ENCODE measurements around the gene ASPG. TPM values are rescaled to one million over a fixed set of nuclear protein-coding genes. Genes with fewer than 3 reads are reported as not detected.

The ASPG gene
- total RNA-seq, 1 experiment from 2014 or later: 0.17 TPM

DNA sequence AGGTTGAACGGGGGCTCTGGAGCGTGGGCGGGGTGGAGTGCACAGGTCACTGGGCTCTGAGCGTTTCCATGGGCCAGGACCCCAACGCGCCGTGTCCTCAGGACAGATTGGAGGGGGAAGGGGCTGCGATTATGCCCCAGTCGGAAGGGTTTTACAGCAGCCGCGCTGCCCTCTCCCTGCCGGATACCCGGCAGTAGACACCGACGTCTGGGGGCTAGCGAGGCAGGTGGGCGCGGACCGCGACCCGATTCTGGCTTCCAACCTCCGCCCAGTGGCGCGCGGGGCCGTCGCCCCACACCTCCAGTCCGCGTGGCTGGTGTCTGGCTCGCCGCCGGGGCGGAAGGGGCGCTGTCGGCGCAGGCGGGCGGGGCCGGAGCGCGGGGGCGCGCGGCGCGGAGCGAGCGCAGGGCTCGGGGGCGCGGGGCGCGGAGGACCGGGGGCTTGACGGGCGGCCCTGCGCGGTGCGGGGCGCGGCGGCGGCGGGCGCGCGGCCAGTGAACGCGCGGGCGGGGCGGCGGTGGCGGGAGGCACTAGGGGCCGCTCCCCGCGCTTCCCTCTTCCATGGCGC lies 50.5 kb downstream of the ASPG start:
- Histone ChIP-seq H3K27me3 (ENCODE audit: control insufficient read depth, insufficient read depth, low read length) (peaks cover 31% of the 10 kb centered on the region), H3K4me3 (ENCODE audit: insufficient read depth, low read depth, low read length) (peak overlapping the region; percentile 48)

DNA sequence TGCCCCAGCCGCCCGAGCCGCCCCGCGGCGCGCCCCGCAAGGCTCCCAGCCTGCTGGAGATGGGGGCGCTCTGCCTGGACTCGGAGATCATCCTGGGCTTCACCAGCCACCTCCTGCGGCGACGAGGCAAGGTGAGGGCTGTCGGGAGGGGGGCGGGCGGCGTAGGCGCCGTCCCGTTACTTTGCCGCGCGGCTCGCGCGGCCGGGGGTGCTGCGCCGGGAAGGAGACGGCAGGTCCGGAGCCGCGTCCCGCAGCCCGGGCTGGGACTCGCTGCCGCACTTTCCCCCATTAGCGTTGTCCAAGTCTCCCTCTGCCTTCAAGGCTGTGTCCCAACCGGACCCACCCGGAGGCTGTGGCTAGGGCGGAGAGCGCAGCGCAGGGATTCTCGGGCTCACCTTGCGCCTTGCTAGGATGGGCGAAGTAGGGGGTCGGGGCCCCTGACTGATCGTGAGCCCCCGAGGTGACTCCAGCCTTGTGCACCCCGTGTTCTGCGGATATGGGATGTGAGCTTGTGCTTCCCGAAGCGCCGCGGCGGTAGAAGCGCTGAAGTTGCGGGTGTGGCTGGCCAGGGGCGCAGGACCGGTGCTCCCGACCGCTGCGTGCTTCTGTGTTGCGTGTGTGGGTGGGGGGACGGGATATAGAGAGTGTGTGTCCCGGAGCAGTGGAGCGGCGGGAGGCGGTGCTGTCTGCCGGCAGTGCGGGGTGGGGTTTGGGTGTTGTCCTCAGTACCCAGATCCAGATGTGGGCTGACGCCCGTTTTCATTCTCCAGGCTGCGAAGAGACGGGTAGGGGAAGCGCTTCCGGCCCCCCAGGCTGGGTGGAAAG lies 51.2 kb downstream of the ASPG start:
- peaks cover 31% of the 10 kb centered on the region for H3K27me3 ChIP-seq (ENCODE audit: control insufficient read depth, insufficient read depth, low read length)
- peak overlapping the region; percentile 48 for H3K4me3 ChIP-seq (ENCODE audit: insufficient read depth, low read depth, low read length)
- peak; percentile 82 for DNase-seq
- H3K36me3 ChIP-seq (replicated peaks; ENCODE audit: control insufficient read depth, insufficient read depth, low read length): no peaks in the 10 kb centered on the region

More for the DNA sequence above, 50.5 kb downstream of the ASPG start:
- DNase-seq: peak; percentile 88
- no peaks in the 10 kb centered on the region for H3K36me3 ChIP-seq (replicated peaks; ENCODE audit: control insufficient read depth, insufficient read depth, low read length)

- peaks cover 31% of the 10 kb centered on the region for H3K27me3 ChIP-seq (ENCODE audit: control insufficient read depth, insufficient read depth, low read length)
- H3K4me3 ChIP-seq (ENCODE audit: insufficient read depth, low read depth, low read length): peak overlapping the region; percentile 70
- DNase-seq: peak; percentile 98
- no peaks in the 10 kb centered on the region; the same call in 1 of the 2 replicates for H3K36me3 ChIP-seq (replicated peaks; ENCODE audit: control insufficient read depth, insufficient read depth, low read length)
These were observed 52.0 kb downstream of the ASPG start for GRCh38 chr14:104137297-104138097.

- H3K36me3 ChIP-seq (replicated peaks; ENCODE audit: control insufficient read depth, insufficient read depth, low read length): no peaks in the 10 kb centered on the region; the same call in none of the 2 replicates
- peak within 1 kb of the TSS; percentile 70 for H3K4me3 ChIP-seq (ENCODE audit: insufficient read depth, low read depth, low read length)
- peaks cover 31% of the 10 kb centered on the region for H3K27me3 ChIP-seq (ENCODE audit: control insufficient read depth, insufficient read depth, low read length)
- DNase-seq: peak; percentile 99
These were observed 52.7 kb downstream of the ASPG start, which contains the start of gene KIF26A for GRCh38 chr14:104138098-104138717. Gene KIF26A, plus strand, starts transcription at chr14:104138587. Its CDS starts 136 bp downstream, at chr14:104138723.

DNA sequence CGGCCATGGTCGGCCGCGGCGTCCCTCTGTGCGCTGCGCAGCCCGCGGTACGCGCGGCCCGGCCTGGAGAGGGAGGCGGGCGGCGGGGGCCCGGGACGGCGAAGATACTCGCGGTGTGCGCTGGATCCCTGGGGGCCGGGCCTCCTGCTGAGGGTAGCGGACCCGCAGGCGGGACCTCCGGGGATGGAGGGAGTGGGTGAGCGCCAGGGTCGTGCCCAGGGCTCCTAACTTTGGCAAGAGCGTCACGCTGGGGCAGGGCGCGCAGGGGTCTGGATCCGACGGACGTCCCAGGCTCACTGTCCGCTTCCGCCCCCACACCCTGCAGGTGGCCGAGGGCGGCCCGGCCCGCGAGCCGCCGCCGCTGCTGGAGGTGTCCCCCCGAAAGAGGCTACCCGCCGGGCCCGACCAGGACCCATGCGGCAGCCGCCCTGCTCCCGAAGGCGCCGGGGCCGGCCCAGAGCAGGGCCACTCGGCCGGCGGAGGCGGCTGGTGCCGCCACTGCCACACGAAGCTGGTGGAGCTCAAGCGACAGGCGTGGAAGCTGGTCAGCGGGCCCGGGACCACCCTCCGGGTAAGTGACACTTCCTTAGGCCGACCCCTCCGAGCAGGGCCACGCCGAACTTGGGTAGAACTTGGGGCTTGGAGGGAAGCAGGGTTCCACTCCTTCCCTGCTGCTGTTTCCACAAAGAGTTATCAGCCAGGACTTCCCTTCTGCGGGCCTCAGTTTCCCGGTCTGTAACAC lies 53.4 kb downstream of the ASPG start:
- peak overlapping the region; percentile 70 for H3K4me3 ChIP-seq (ENCODE audit: insufficient read depth, low read depth, low read length)
- peak; percentile 78 for DNase-seq
- peaks cover 31% of the 10 kb centered on the region for H3K27me3 ChIP-seq (ENCODE audit: control insufficient read depth, insufficient read depth, low read length)
- no peaks in the 10 kb centered on the region; the same call in none of the 2 replicates for H3K36me3 ChIP-seq (replicated peaks; ENCODE audit: control insufficient read depth, insufficient read depth, low read length)

DNA sequence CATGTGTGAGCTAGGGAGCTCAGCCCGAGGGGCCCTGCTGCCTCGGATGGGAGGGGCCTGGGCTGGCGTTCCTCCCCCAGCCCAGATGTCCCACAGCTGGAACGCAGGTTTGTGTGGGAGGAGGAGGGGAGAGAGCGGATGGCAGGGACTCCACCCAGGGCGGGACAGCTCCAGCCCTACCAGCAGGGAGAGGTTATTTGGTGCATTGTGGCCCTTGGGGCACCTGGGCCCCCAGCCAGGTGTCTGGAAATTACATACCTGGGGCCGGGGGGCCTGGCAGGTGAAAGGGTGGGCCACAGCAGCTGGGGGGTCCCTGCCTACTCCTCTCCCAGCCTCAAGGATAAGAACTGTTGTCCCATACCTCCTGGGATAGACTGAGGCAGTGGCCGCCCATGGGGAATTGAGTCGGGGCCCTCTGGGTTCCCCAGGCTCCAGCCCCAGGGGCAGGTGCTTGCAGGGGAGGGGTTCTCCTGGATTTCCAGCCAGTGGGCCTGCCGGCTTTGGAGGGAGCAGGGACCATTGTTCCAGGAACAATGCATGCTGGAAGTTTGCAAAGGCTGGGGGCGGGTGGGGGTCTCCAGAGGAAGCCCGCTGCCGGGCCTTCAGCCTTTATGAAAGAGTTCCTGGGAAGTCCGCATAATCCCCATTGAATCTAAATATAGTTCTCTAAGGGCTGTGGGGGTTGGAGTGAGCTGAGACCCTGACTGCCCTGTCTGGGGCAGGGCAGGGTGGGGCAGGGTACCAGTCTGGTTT lies 54.1 kb downstream of the ASPG start:
- peak overlapping the region; percentile 70 for H3K4me3 ChIP-seq (ENCODE audit: insufficient read depth, low read depth, low read length)
- H3K36me3 ChIP-seq (replicated peaks; ENCODE audit: control insufficient read depth, insufficient read depth, low read length): no peaks in the 10 kb centered on the region; the same call in none of the 2 replicates
- peak; percentile 85 for DNase-seq
- H3K27me3 ChIP-seq (ENCODE audit: control insufficient read depth, insufficient read depth, low read length): peaks cover 31% of the 10 kb centered on the region

DNA sequence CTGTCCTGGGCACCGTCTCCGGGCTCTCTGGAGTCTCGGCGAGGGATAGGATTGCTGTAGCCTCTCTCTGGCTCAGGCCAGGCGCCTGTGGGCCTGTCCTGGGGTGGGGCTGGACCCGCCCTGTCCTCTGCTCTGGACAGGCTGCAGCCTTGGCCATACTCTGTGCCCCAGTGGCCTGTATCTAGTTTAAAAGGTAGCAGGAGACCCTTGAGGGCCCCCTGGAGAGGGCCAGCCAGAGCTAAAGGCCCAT lies 54.6 kb downstream of the ASPG start:
- H3K4me3 ChIP-seq (ENCODE audit: insufficient read depth, low read depth, low read length): no peak overlapping the region
- peaks cover 30% of the 10 kb centered on the region for H3K27me3 ChIP-seq (ENCODE audit: control insufficient read depth, insufficient read depth, low read length)
- DNase-seq: no peak
- H3K36me3 ChIP-seq (replicated peaks; ENCODE audit: control insufficient read depth, insufficient read depth, low read length): no peaks in the 10 kb centered on the region; the same call in none of the 2 replicates

DNA sequence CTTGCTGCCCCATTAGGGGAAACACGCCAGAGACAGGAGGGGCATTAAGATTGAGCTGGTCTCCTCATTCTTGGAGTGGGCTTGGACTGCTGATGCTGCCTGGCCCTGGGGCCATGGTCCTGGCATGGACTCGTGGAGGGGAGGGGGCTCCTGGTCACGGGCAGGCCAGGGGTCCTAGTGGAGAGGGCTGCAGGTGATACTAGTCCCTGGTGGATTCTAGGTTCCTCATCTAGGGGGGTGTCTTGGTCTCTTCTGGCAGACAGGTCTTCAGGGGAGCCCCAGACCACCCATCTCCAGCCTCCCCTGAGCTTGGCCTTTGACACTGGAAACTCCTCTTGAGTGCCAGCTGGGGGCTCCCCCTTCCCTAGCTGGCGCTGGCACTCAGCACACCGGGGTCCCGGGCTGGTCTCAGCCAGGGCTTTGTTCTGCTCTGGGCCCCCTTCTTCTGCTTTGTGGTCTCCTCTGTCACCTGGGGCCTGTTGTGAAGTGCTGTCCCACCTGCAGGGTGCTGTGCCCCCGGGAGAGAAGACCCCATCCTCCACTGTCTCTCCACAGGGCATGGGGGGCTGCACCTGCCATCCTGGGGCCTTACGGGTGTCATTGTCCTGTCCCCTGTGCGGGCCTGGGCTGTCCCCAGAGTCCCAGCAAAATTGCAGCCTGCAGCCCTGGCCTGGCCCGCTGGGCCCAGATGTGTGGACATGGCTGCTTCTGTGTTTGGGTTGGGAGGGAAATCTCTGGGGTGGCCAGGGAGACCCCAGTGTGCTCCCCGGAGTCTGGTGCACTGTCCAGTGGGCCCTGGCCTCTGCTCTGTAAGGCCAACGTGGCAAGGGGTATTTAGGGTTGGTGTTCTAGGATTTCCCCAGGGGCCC lies 55.2 kb downstream of the ASPG start:
- Histone ChIP-seq H3K27me3 (ENCODE audit: control insufficient read depth, insufficient read depth, low read length) (peaks cover 25% of the 10 kb centered on the region), H3K4me3 (ENCODE audit: insufficient read depth, low read depth, low read length) (no peak overlapping the region), H3K36me3 (replicated peaks; ENCODE audit: control insufficient read depth, insufficient read depth, low read length) (no peaks in the 10 kb centered on the region; the same call in none of the 2 replicates)
- peak; percentile 61 for DNase-seq

- peaks cover 17% of the 10 kb centered on the region for H3K27me3 ChIP-seq (ENCODE audit: control insufficient read depth, insufficient read depth, low read length)
- no peaks in the 10 kb centered on the region; the same call in none of the 2 replicates for H3K36me3 ChIP-seq (replicated peaks; ENCODE audit: control insufficient read depth, insufficient read depth, low read length)
- no peak overlapping the region for H3K4me3 ChIP-seq (ENCODE audit: insufficient read depth, low read depth, low read length)
- peak; percentile 41 for DNase-seq
These were observed 56.2 kb downstream of the ASPG start for GRCh38 chr14:104141621-104142091.

DNA sequence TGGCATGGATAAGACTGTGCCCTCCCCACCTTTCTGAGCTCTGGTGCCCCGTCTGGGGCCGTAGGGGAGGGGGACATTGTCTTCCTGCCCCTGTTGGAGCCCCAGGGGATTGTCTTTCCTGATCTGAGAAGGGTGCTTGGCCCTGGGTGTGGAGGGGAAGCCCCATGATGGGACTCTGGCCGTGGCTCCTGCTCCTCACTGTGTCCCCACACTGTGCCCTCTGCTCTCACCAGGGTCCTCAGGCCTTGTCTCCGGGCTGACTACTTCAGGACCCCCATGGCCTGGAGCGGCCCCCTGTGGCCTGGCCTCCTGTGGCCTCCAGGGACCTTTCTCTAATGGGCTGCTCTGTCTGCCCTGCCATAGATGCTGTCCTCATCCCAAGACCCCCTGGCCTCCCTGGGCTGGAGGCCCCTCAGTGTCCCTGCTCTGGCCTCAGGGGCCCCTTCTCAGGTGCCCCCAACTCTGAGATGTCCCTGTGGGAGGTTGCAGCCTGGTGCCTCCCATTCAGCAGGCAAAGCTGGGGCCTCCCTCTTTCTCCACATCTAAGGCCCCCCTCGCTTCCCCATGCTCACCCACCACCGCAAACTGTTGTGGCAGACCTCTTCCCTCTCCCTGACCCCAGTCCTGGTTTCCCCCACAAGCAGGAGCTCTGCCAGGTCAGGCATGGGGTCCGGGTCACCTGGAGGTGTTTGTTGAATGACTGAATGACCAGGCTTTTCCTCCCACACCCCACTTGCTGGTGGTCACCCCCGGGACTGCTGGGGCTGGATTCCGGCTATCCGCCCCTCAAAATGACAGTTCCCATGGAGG lies 56.8 kb downstream of the ASPG start:
- Histone ChIP-seq H3K4me3 (ENCODE audit: insufficient read depth, low read depth, low read length) (no peak overlapping the region), H3K27me3 (ENCODE audit: control insufficient read depth, insufficient read depth, low read length) (peaks cover 10% of the 10 kb centered on the region), H3K36me3 (replicated peaks; ENCODE audit: control insufficient read depth, insufficient read depth, low read length) (no peaks in the 10 kb centered on the region; the same call in none of the 2 replicates)
- DNase-seq: peak; percentile 41

GRCh38 chr14:104142946-104143470 lies 57.5 kb downstream of the ASPG start:
- DNase-seq: peak; percentile 46
- Histone ChIP-seq H3K36me3 (replicated peaks; ENCODE audit: control insufficient read depth, insufficient read depth, low read length) (no peaks in the 10 kb centered on the region; the same call in none of the 2 replicates), H3K4me3 (ENCODE audit: insufficient read depth, low read depth, low read length) (no peak overlapping the region), H3K27me3 (ENCODE audit: control insufficient read depth, insufficient read depth, low read length) (peaks cover 5% of the 10 kb centered on the region)
